HG02970 (cell line): ENCODE results near the gene SART1.

ENCODE experiments used
- ATAC-seq: cut with Tn5 transposase; IDR thresholded peaks from one replicate; pipeline ENCODE4 v1.9.1; 2021; ENCODE audit warnings: mild to moderate bottlenecking, moderate library complexity, moderate number of reproducible peaks; ENCODE audit not compliant: unreplicated experiment, low FRiP score

The SART1 gene, protein sequence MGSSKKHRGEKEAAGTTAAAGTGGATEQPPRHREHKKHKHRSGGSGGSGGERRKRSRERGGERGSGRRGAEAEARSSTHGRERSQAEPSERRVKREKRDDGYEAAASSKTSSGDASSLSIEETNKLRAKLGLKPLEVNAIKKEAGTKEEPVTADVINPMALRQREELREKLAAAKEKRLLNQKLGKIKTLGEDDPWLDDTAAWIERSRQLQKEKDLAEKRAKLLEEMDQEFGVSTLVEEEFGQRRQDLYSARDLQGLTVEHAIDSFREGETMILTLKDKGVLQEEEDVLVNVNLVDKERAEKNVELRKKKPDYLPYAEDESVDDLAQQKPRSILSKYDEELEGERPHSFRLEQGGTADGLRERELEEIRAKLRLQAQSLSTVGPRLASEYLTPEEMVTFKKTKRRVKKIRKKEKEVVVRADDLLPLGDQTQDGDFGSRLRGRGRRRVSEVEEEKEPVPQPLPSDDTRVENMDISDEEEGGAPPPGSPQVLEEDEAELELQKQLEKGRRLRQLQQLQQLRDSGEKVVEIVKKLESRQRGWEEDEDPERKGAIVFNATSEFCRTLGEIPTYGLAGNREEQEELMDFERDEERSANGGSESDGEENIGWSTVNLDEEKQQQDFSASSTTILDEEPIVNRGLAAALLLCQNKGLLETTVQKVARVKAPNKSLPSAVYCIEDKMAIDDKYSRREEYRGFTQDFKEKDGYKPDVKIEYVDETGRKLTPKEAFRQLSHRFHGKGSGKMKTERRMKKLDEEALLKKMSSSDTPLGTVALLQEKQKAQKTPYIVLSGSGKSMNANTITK

DNA sequence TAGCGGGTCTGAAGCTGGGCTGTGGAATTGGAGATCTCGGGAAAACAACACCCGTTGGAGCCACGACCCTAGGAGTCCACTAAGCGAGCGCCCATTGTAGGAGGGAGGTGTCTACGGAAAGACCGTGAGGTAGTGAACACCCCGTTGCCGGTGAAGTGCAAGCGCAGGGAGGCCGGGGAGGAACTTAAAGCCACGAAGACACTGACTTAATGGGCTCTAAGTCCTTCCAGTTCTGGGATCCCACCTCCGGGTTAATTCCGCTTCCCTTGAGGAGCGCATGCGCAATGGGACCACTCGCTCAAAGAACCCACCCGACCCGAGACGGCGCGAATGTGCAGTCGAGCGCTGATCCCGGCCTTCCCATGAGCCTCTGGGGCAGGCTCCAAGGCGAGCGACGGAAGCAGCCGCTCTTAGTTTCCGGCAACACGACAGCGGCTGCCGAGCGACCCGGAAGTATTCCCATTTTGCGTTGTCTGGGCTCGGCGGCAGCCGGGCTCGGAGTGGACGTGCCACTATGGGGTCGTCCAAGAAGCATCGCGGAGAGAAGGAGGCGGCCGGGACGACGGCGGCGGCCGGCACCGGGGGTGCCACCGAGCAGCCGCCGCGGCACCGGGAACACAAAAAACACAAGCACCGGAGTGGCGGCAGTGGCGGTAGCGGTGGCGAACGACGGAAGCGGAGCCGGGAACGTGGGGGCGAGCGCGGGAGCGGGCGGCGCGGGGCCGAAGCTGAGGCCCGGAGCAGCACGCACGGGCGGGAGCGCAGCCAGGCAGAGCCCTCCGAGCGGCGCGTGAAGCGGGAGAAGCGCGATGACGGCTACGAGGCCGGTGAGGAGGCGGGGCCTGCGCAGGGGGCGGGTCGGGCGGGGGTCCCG is at the start of gene SART1:
SART1 (plus strand) TSS at position 468 of the 874 bp plus-strand sequence; CDS start at position 515, 47 bp downstream.
- peak; percentile 83 for ATAC-seq

DNA sequence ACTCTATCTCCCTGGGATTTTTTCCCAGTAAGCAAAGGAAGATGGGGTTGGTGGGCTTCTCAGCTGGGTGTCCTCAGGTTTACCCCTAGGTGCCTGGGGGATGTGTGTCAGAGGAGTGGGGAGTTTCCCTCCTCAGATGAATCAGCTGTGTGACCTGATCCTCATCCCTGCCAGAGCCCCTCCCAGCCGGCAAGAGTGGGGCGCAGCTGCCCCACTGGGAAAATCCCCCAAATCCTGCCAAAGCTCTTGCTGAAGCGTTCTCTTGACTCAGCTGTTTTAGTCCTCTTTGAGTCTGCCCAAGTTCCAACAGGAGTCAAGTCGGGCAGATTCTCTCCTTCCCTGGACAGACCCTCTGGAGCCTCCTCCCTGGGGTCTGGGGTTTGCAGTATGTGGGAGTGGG is 48.7 kb upstream of the SART1 start:
- ATAC-seq: no peak

DNA sequence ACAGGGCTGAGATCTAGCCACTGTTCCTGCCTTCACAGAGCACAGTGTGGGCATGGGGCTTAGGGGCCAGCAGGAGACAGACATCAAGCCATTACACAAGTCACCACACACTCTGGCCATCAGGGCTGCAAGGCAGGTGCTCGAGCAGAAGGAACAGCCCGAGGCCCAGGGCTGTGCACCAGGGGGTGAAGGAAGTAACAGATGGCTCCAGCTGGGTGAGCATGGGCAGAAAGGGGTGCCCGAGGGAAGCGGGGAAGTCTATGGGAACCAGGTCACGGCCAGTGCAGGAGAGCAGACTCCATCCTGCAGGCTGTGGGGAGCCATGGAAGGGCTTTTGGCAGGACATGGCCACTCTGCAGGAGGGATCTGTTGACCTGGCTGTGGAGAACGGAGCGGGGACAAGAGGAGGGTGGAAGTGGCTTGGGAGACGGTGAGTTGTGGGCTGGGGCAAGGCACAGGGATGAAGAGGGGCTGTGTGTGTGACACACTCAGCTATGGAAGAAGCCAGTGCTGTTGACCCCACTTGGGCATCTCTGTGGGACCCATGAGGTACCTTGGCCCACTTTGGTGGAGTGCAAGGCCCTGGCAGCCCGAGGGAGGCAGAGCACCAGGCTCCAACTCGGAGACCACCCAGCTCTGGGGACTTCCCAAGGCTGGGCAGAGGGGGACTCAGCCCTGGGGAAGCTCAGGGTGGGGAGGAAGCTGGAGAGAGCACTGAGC is 46.3 kb upstream of the SART1 start:
- no peak for ATAC-seq

DNA sequence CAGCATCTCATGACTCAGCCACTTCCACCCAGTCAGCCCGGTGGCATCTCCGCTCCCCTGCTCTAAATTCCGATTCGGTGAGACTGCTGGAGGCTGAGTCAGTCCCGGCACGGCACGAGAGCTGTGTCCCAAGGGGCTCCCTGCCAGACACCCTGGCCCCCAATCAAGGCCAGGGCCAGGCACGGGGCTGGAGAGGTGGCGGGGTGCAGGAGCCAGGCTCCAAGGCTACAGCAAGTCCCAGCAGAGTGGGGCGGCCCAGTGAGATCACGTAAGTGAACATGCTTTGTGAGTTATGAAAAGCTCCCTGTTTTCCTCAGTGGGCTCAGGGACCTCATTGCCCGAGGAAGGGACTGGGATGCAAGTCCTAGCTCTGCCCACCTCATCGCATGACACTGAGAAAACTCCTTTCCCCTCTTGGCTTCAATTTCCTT is 45.7 kb upstream of the SART1 start:
- ATAC-seq: no peak

DNA sequence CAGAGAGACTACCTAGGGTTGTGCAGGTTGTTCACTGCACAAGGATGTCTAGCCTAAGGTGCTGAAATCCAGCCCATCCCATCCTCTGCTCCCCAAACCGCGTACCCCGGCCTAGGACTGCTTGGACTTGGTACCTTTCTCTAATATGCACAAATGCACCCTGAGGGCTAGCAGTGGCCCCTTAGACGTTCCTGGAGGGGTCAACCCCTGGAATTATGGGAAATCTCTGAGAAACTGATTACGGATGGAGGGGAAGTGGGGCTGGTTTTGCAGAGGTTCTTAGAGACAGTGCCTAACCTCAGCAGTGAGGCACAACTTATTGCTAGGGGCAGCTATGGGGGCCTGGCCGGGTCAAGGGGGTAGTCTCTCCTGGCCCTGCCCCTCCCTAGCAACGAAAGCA is 45.1 kb upstream of the SART1 start:
- no peak for ATAC-seq

DNA sequence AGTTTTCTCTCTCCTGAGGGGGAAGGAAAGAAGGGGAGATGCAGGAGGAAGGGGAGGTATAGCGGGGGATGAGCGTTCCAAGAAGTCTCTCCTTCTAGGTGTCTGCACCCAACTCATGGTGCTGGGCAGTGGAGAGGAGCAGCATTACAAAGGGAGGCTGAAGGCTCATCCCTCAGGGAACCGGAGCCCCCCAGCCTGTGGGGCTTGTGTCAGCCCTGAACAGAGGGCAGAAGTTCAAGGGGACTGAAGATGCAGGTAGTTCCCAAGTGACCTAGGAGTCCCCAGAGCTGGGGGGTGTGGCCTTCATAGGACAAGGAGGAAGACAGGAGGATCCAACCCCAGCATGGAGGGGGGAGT is 44.5 kb upstream of the SART1 start:
- no peak for ATAC-seq

DNA sequence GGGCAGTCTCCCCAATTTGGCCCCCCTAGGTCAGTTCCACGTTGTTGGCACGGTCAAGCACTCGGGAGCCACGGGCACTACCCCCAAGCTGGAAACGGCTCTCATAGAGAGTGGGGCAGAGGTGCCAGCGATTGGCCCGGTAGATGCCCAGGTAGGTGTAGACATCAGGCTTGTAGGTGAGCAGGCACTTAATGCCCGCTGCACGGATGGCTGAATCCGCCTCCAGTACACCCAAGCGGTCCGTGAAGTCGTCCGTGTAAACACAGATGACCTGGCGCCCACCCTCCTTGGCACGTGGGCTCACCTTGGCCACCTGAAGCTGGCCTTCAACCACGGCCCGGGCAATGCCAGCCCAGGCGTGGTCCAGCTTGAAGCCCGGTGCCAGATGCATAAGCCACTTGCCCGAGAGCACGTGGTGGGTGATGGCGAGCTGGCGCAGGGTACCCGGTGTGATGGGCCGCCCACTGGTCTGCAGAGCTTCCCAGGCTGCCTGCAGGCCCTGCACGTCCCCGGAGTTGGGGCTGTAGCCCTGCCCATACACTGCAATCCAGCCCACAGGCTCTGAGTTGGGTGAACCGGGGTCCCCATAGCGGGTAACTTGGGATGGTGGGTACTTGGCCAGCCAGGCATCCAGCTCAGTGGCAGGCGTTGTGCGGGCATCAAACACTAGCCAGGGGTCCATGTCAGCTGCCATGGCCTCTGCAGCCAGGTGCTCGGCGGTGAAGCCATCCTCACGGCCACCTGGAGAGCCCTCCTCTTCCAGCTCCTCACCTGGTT is 43.9 kb upstream of the SART1 start:
- ATAC-seq: no peak

DNA sequence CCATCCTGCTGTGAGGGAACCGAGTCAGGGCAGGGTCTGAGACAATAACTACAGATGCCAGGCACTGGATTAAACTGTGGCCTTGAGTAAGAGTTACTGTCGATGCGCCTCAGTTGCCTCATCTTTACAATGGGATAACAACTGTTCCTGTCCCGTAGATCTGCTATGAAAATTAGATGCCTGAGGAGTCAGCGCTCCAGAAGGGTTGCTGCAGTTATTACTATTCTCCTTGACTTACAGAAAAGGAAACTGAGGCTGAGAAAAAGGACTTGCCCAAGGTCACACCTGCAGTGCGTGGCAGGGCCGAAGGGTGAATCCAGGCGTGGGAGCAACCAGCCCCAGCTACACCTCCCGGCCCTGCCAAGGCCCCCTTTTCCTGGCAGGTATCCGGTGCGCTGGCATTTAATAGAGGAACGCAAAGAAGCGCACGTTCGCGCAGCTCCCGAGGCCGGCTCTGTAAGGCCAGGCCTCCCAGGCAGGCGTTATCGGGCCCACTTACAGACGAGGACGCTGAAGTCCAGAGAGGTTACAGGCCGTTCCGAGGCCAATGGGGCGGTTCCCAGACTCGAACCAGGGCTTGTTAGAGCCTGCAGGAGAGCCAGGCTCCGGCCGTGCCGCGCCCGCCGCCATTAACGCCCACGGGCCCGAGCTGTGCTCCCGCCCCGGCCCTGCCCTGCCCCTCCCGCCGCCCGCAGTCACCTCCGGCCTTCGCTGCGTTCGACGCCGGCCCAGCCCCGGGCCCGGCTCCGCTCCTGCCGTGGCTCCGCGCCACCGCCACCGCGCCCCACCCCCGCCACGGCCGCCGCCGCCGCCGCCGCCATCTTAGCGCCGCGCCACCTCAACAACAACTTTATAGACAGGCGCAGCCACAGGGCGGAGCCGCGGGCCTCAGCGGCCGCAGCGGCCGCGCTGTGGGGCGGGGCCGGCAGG is 43.1 kb upstream of the SART1 start, which contains the start of gene C11orf68:
C11orf68 (minus strand) TSS at position 852 of the 930 bp plus-strand sequence; CDS start at position 821, 31 bp downstream.
- ATAC-seq: peak; percentile 61

DNA sequence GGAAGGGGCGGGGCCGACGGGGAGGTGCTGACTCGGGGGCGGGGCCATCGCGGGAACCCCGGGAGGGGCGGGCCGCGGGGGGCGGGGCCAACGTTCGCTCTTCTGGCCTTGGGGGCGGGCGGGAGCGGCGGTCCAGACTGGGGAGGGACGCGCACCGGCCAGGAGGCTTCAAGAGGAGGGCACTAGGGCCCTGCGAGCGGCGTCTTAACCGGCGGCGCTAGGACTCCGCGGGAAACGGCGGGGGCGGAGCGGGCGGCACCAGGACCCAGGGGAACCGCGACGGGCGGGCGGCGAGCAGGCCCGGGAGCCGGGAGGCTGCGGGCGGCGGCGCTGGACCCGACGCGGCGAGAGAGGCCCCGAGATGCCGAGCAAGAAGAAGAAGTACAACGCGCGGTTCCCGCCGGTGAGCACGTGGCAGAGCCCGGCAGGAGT is 42.4 kb upstream of the SART1 start, which contains the start of gene DRAP1:
DRAP1 (plus strand) TSS at position 286 of the 432 bp plus-strand sequence; CDS start at position 362, 76 bp downstream.
- peak; percentile 83 for ATAC-seq

DNA sequence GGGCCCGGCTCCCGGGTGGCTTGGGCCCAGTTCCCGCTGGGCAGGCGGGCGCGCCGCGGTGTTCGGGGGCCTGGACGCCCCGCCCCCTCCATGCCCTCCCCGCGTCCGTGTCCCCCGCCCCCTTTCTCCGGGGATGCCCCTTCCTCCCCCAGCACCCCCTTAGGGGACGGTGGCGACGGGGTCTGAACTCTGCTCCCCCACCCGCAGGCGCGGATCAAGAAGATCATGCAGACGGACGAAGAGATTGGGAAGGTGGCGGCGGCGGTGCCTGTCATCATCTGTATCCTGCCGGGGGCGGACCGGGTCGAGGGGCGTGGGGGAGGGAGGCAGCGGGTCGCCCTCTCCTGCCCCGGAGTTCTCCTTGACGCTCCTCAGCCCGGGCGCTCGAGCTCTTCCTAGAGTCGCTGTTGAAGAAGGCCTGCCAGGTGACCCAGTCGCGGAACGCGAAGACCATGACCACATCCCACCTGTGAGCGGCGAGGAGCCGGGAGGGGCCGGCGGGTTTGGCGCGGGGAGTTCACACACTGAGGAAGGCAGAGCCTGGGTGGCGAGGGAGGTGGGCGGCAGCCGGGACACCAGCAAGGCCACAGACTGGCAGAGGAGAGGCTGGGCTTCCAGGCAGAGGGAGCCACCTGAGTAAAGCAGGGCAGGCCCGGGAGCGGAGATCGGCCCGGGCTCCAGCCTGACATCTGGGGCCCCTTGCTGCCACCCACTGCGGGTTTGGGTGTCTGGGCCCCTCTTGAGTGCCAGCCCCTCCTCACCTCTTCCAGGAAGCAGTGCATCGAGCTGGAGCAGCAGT is 41.8 kb upstream of the SART1 start:
- ATAC-seq: peak; percentile 36

DNA sequence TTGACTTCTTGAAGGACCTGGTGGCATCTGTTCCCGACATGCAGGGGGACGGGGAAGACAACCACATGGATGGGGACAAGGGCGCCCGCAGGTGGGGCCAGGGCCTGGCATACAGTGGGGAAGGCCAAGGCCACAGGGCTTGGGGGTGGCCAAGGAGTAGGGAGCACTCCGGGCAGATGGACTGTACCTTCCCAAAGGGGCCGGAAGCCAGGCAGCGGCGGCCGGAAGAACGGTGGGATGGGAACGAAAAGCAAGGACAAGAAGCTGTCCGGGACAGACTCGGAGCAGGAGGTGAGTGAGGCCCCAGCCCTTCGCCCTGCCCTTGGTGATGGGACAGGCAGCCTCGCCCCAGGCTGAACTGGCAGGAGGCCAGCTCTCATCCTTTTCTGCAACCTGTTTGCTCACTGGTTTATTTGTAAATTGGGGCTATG is 41.1 kb upstream of the SART1 start:
- ATAC-seq: no peak

DNA sequence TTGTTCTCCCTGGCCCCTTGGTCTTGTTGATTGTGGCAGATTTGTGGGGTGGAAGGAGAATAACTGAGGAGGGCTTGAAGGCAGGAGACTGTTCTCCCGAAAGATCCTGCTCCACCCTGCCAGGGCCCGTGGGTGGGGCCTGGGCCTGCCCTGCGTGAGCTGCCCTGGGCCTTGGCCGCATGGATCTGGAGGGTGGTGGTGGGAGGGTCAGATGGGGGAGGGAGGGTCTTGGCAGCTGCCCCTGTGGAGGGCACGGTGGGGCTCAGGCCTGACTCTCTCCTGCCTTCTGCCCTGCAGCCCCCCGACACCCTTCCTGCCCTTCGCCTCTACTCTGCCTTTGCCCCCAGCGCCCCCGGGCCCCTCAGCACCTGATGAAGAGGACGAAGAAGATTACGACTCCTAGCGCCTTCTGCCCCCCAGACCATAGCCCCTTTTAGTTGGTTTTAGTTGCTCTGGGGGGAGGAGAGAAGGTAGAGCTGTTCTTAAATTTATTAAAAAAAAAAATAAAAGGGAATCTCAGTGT is 40.4 kb upstream of the SART1 start:
- no peak for ATAC-seq

DNA sequence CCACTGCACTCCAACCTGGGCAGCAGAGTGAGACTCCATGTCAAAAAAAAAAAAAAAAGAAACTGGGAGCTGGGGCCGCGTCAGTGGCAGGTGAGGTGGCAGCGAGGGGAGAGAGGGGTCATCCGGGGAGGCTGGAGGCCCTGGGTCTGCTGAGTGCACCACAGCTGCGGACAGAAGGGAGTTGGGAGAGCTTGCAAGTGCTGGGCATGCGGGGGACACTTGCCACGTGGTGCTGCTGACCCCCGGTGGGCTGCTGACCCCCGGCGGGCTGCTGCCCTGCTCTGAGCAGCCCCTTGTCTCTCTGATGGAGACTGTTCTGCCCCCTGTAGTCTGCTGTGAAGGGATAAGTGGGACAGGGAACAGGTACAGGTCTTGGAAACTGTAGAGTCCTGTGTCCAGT is 39.7 kb upstream of the SART1 start:
- no peak for ATAC-seq

DNA sequence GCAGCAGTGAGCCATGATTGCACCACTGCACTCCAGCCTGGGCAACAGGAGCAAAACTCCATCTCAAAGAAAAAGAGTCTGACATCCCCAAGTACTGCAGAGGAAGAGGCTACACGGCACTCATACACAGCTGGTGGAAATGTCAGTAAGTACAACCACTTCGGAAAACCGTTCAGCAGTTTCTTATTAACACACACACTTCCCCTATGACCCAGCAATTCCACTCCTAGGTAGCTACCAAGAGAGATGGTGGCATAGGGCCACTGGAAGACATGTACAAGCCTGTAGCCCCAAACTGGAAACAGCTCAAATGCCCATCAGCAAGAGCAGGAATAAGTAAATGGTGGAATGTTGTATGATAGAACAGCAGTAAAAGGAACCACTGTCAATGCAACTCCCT is 39.0 kb upstream of the SART1 start:
- no peak for ATAC-seq

DNA sequence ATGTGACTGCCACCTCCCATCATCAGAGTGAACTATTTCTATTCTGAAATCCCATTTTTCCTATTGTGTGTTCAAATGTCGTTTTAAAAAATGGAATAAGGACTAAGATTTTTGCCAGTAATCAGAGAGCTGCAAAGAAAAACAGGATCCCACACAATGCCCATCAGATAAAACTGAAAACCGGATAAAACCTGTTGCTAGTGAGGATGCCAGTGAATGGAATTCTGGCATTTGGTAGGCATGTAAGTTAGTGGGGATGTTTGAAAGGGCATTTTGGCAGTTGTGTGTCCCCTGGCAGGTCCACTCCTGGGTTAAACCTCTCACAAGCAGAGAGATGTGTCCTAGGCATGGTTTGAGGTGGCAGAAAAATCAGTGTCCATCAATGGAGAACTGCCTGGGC is 36.1 kb upstream of the SART1 start:
- ATAC-seq: no peak

DNA sequence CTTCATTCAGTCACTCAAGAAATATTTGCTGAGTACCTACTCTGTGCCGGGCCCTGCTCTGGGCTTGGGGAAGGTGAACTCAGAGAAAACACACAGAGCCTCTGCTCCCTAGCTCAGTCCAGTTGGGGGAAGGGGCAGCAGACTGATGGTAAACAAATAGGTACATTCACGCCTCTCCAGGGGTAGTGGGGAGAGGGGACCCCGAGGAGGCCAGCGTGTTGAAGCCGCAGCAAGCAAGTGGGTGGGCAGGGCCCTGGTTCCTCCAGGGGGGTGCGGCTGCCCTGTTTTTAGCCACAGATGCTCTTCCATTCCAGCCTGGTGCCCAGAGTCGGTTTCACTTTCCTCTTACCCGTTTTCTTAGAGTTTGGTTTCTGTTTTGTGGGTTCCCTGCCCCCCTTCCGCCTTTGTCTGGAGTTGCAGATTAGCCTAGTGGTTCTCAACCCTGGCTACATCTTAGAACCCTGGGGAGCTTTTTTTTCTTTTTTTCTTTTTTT is 33.6 kb upstream of the SART1 start:
- ATAC-seq: no peak

DNA sequence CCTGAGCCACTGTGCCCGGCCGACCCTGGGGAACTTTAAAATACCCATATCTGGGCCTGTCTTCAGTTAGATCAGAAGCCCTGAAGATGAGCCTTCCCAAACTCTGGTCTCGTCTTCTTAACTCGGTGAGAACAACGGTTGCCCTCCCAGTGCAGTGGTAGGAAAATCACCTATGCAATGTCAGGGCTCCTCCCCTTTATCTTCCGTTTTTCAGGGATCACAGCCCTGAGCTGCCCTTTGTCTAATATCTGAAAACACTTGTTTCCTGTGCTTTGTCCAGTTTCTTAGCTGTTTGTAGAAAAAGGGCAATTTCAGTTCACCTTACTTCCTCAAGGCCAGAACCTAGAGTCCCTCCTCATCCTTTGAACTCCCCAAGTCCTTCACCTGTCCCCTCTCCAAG is 32.9 kb upstream of the SART1 start:
- ATAC-seq: no peak
